Natural killer cell (primary cell): ENCODE measurements around the gene TTLL12. TPM values are rescaled to one million over a fixed set of nuclear protein-coding genes. Genes with fewer than 3 reads are reported as not detected.

ENCODE experiments used
- ATAC-seq, 3 donors: fragments of 150-1000 bp in 2 of 3; fragments of 200-7000 bp in 1 of 3; cut with Tn5 transposase; 1 replicate in 1 of 3; 2 replicates in 2 of 3; pipeline ENCODE4 v1.10.0; 2021; ENCODE audit warnings: mild to moderate bottlenecking in 2 of 3, moderate library complexity in 2 of 3
- DNase-seq, 2 donors: peaks; one replicate each; pipeline versions ENCODE4 v3.0.0 to v3.0.0-alpha.2; 2013 to 2021; ENCODE audit warnings: mixed read lengths in 1 of 2
- H3K27ac ChIP-seq: one replicate; pipeline ENCODE4 v1.5.1; 2013; ENCODE audit warnings: mild to moderate bottlenecking, low read length
- H3K27me3 ChIP-seq: one replicate; pipeline ENCODE4 v1.6.1; 2013; ENCODE audit warnings: low read length; ENCODE audit not compliant: control insufficient read depth, insufficient read depth
- H3K36me3 ChIP-seq: one replicate; pipeline ENCODE4 v1.6.1; 2013; ENCODE audit warnings: low read length; ENCODE audit not compliant: control insufficient read depth, insufficient read depth
- H3K4me1 ChIP-seq: one replicate; pipeline ENCODE4 v1.6.1; 2013; ENCODE audit warnings: low read length; ENCODE audit not compliant: control insufficient read depth, insufficient read depth
- H3K4me3 ChIP-seq: one replicate; pipeline ENCODE4 v1.5.1; 2013; ENCODE audit warnings: low read length
- H3K9me3 ChIP-seq: one replicate; pipeline ENCODE4 v1.6.1; 2013; ENCODE audit warnings: low read length; ENCODE audit not compliant: control insufficient read depth, insufficient read depth
- H3K27ac Mint-ChIP-seq, 2 donors: one replicate each; pipeline ENCODE4 v1.8.0; 2022; ENCODE audit warnings: mild to moderate bottlenecking in 2 of 2, mixed read lengths in 2 of 2, moderate library complexity in 1 of 2
- H3K27me3 Mint-ChIP-seq, 2 donors: one replicate each; pipeline ENCODE4 v1.8.0; 2022; ENCODE audit warnings: low read depth in 2 of 2, mixed read lengths in 2 of 2
- H3K36me3 Mint-ChIP-seq: one replicate; pipeline ENCODE4 v1.8.0; 2022; ENCODE audit warnings: mixed read lengths
- H3K4me1 Mint-ChIP-seq, 2 donors: one replicate each; pipeline ENCODE4 v1.8.0; 2022; ENCODE audit warnings: mixed read lengths in 2 of 2
- H3K4me3 Mint-ChIP-seq: one replicate; pipeline ENCODE4 v1.8.0; 2022; ENCODE audit warnings: mild to moderate bottlenecking, moderate library complexity, mixed read lengths
- H3K9me3 Mint-ChIP-seq, 2 donors: one replicate each; pipeline ENCODE4 v1.8.0; 2022; ENCODE audit warnings: mixed read lengths in 2 of 2
- CTCF ChIP-seq: fragments of 200-600 bp; IDR thresholded peaks from one replicate; pipeline ENCODE4 v1.8.0; 2022; ENCODE audit warnings: antibody characterized with exemption
- WGBS: methylation state at CpG from one replicate; pipeline ENCODE4 v1.1.7; 2013; ENCODE audit warnings: missing lambda C conversion rate; ENCODE audit not compliant: insufficient coverage; 5-methylcytosine and 5-hydroxymethylcytosine counted together
- intact Hi-C: fragments of 100-400 bp; cut with micrococcal nuclease; formaldehyde crosslinking; loops from one replicate; pipeline ENCODE4 v1.14.2; 2022
- total RNA-seq, 4 donors: library from RNA; stranded (reverse); fragments of 120-200 nt in 1 of 4; gene quantifications; one replicate each; pipeline versions ENCODE4 v1.2.3 to v1.2.4, GENCODE V29; 2013 to 2022

The TTLL12 gene
- total RNA-seq, 3 donors from 2014 or later (not counting 1 experiment from before 2014, with no cell fraction given): 9.3 to 15.5 (median 13.7) TPM

- H3K4me1 ChIP-seq: peaks cover 38% of the 10 kb centered on the region
- ATAC-seq: no peak
- no peaks in the 10 kb centered on the region for H3K27me3 ChIP-seq
- DNase-seq: no peak
- Mint-ChIP-seq H3K27me3 (no peaks in the 10 kb centered on the region), H3K36me3 (no peaks in the 10 kb centered on the region), H3K4me3 (no peak overlapping the region), H3K27ac (no peak overlapping the region), H3K4me1 (peaks cover 16 to 29% of the 10 kb centered on the region in 2 donors), H3K9me3 (no peaks in the 10 kb centered on the region)
- intact Hi-C loops: no loop called here
- no peak overlapping the region for H3K4me3 ChIP-seq
- H3K27ac ChIP-seq: no peak overlapping the region
- WGBS: 76% methylated on average over 5 of the region's 5 CpGs
- no peak for TF ChIP-seq CTCF
- no peaks in the 10 kb centered on the region for H3K9me3 ChIP-seq
- peaks cover 2% of the 10 kb centered on the region for H3K36me3 ChIP-seq
Observed at GRCh38 chr22:43155789-43156188, 31.1 kb downstream of the TTLL12 start.

GRCh38 chr22:43154887-43155536, 31.9 kb downstream of the TTLL12 start:
- Mint-ChIP-seq H3K9me3 (no peaks in the 10 kb centered on the region), H3K36me3 (no peaks in the 10 kb centered on the region), H3K27ac (no peak overlapping the region), H3K4me3 (no peak overlapping the region), H3K4me1 (peaks cover 22 to 31% of the 10 kb centered on the region in 2 donors), H3K27me3 (no peaks in the 10 kb centered on the region)
- no peaks in the 10 kb centered on the region for H3K27me3 ChIP-seq
- WGBS: 92% methylated on average over 27 of the region's 27 CpGs
- no peak for TF ChIP-seq CTCF
- peaks cover 42% of the 10 kb centered on the region for H3K4me1 ChIP-seq
- H3K4me3 ChIP-seq: no peak overlapping the region
- ATAC-seq (no peak), DNase-seq (no peak)
- H3K9me3 ChIP-seq: no peaks in the 10 kb centered on the region
- no peaks in the 10 kb centered on the region for H3K36me3 ChIP-seq
- no peak overlapping the region for H3K27ac ChIP-seq
- intact Hi-C loops: loop anchor here (5.0 kb wide), 1 partner anchor 32 kb away; the partner anchor contains the start of gene TTLL12

GRCh38 chr22:43153899-43154298, 33.0 kb downstream of the TTLL12 start:
- H3K4me3 ChIP-seq: no peak overlapping the region
- no peaks in the 10 kb centered on the region for H3K36me3 Mint-ChIP-seq
- TF ChIP-seq CTCF: no peak
- ATAC-seq: no peak
- H3K9me3 Mint-ChIP-seq: no peaks in the 10 kb centered on the region
- no peaks in the 10 kb centered on the region for H3K9me3 ChIP-seq
- no peaks in the 10 kb centered on the region for H3K27me3 ChIP-seq
- peaks cover 22 to 33% of the 10 kb centered on the region in 2 donors for H3K4me1 Mint-ChIP-seq
- intact Hi-C loops: loop anchor here (5.0 kb wide), 1 partner anchor 33 kb away; the partner anchor contains the start of gene TTLL12
- 62% methylated on average over 8 of the region's 9 CpGs for WGBS
- no peak overlapping the region for H3K27ac ChIP-seq
- peaks cover 47% of the 10 kb centered on the region for H3K4me1 ChIP-seq
- H3K27ac Mint-ChIP-seq: no peak overlapping the region
- H3K27me3 Mint-ChIP-seq: no peaks in the 10 kb centered on the region
- no peak overlapping the region for H3K4me3 Mint-ChIP-seq
- no peaks in the 10 kb centered on the region for H3K36me3 ChIP-seq
- DNase-seq: no peak
